OCI-M1 (cell line): ENCODE measurements around the gene INHBA.

Source experiments
- DNase-seq: peaks from one replicate; lab custom pipeline; 2025; lab: John Stamatoyannopoulos, UW

Gene INHBA

DNA sequence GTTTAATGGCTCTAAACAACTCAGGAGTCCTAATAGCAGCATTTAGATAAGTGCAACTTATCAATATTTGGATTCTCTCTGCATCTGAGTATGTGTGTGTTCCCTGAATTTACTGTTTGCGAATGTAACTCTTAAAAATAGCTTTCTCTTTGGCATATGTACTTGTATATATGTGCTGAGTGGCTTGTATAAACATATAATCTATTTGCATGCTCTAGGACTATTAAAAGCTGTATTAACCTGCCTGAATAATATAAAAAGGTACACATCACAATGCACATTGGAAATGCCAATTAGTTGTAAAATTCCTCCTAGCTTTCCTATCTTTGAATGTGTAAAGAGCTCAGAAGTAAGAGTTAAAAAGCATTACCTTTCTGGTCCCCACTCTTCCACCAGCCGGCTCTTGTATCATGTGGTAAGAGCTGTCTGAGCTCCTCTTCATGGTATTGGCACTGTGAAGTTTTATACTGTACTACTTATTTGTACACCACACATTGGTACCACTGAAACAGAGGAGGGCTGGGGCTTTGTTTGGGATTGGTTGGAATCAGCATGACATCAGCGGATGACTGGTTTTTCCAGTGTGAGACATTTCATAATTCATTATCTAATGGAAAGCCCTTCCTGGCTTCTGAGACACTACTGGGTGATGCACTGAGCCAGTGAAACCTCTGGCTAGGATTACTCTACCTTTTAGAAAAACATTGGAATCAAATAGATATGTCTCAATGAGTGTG, at the start of gene INHBA:
Gene INHBA, minus strand, starts transcription at position 456 of the 737 bp plus-strand sequence. CDS start 2,716 bp downstream, outside the sequence.
- DNase-seq, result peak; percentile 4

DNA sequence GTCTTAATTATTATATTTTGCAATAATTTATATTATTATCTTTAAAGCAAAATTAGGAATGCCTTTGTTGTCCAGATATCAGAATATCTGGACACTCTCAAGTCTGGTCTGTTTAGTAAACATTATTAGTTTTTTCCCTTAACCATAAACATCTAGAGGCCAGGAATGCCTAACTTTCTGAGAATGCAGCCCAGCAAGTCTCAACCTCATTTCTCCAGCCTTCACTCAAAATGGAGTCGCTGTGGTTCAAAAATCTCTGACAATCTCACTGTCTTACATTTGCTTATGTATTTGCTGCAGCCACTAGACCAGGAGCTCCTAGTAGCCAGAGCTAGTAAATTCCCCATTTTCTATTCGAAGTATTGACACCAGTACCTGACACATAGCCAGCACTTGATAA, 49.7 kb upstream of the INHBA start:
- no peak for DNase-seq

DNA sequence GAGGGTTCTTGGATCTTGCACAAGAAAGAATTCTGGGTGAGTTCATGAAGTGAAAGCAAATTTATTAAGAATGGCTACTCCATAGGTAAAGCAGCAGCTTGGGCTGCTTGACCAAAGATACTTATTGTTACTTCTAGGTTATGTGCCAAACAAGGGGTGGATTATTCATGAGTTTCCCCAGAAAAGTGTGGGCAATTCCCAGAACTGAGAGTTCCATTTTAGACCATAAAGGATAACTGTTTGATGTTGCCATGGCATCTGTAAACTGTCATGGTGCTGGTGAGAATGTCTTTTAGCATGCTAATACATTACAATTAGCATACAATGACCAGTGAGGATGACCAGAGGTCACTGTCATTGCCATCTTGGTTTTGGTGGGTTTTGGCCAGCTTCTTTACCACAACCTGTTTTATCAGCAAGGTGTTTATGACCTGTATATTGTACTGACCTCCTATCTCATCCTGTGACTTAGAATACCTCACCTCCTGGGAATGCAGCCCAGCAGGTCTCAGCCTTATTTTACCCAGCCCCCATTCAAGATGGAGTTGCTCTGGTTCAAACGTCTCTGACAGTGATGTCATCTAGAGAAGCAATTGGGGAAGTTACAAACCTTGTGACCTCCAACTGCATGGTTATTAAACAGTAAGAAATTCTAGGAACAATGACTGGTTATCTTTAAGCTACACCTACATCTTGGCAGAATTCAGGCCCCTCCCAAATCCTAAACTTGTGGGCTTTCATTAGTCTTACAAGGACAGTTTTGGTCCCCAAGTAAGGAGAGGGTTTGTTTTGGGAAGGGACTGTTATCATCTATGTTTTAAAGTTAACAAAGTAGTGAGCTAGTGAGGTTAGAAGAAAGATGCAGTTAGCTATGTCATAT, 48.0 kb upstream of the INHBA start:
- peak; percentile 77 for DNase-seq

DNA sequence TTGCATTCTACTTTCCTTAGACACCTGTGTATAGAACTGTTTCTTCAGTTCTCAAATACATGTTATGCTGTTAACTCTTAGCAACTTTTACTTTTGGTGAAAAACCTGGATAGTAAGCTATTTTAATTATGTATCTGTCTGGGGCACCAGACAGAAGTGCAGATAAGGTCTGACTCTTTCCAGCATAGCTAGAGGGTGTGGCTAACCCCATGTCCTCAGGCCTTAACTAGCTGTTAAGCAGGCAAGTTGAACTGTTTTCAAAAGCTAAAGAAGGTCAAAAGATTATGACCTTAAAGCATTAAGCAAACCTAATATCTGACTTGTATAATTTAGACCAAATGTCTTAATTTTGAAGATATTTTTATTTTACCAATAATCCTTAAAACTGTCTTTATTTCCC, 45.1 kb upstream of the INHBA start:
- DNase-seq, result peak; percentile 71

DNA sequence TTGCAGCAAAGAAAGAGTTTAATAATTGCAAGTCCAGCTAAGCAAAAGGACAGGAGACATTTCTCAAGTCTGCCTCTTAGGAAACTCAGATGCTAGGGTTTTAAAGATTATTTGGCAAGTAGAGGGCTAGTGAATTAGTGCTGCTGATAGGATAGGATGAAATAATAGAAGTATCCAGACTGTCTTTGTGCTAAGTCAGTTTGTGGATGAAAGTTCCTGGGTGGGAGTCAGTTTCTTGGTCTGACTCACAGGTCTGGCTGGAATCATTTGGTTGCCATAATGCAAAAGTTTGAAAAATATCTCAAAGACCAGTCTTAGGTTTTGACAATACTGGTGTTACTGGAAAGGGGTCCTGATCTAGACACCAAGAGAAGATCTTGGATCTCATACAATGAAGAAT, 42.6 kb upstream of the INHBA start:
- DNase-seq, result no peak

DNA sequence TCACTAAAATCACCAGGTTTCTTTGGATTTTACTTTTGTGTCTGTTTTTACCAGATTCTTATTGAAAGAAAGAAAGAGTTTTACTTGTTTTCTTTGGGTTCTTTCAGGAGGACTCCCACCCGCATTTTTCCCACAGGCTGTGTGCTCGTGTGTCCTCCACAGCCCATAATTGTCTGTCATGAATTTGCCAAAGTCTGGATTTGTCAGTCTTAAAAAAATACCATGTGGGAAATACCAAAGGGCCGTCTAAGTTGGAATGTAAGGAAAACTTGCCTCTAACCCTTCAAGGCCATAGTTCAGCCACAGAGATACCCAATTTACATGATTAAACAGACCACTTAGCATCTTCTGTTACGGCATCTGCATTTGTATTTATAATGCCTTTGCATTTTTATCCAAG, 41.3 kb upstream of the INHBA start:
- no peak for DNase-seq

DNA sequence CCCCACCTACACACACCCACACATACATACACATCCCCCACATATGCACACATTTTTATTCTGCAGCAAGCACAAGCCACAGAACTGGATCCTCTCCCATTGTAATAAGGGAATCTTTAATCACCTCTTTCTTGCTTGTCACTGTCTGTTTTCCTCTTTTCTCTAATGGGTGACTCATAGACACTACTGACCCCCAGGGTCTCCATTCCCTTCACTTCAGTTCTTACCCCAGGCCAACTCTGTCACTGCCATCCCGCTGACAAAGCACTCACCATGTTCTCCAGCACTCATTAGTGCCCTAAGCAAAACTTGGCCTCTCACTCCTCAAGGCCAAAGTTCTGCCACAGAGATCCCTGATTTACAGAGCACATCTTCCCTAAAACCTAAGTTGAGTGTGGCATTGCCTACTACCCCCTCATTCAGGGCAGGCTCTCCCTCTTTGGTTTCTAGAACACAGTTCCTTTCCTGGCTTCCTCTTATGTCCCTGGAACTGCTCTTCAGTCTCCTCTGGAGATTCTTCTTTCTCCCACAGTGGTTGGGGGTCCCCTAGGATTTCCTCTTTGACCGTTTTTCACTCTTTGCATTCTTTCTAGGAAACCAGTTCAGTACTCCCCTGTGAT, 39.6 kb upstream of the INHBA start:
- DNase-seq, result no peak

DNA sequence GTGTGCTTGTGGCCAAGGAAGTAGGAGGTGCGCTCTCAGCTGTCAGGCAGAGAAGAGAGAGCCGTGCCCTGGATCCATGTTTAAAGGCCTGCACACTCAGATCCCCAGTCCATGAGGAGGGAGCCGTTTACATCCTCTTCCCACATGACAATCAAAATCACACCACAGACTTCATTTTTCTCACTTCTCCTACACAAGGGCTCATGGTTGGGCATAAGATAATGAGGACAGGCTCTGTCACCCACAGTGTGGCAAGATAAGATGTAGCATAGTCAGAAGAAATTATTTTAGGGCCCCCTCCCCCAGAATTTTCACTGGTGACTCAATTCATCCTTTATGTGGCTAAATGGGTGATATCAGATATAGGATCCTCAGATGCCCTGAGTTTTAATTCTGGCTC, 35.9 kb upstream of the INHBA start:
- peak; percentile 46 for DNase-seq

DNA sequence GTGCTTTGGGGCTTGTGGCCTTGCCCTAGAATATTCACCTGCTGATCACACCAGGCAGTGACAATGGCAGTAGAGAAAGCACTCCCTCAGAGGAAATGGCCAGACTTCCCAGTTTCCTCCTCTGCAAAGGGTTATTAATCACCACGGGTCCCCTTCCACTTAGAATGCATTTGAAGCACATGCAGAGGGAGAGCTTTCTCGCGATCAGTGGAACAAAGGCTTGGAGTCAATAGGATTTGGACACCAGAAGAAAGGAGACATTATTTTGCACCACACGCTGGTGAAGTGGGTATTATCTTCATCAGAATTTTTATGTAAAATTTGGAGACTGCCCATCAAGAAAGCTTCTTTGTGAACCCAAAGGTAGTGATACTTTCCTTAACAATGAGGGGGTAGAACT, 35.4 kb upstream of the INHBA start:
- no peak for DNase-seq

DNA sequence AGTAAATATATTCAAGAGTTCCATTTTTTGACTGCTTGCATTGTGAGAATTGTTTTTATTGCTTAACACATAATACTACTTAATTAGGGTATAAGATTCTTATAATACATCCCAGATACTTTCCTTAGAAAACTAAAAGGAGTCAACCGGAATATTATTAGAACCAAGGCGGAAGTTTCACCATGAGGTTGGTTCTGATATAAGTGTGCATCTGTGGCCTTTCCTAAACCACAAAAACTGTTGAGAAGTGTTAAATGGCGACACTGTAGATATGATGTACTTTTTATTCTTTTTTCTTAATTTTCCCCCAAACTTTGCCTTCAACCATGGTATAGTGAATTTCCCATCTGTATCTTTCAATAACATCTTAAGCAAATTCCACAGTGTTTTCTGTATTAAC, 32.3 kb upstream of the INHBA start:
- no peak for DNase-seq

DNA sequence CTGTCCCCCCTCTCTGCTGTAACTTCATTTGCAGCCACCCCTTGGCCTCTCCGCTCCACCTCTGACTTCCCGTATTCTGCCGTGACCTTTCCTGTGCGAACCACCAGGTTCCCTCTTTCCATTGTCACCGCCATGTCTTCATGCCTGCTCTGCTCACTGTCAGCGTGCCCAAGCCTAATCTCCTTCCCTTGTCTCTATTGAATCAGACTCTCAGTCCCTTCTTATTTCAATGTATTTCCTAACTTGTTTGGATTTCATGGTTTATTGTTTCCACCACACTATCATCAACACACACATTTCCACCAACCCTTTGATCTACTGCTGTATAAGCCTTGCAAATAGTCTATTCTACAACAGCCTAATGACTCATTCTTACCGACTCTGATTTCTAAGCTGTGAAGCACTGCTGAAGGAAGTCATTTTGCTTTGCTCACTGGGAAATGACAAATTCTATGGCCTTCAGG, 30.0 kb upstream of the INHBA start:
- peak; percentile 8 for DNase-seq

DNA sequence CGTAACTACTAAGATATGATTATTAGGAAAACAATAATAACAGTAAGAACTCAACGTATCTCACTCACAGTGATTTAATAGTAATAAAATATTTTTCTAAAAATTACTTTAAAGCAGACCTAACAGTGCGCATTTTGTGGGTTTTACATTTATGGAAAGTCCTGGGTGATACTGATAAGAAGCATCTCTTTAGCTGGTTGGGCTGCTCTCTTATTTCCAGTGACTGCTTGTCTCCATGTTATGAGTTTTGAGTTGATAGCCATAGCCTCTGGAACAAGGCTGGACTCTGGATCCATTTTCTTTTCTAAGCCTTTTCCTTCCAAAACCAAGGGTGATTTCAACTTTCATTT, 29.5 kb upstream of the INHBA start:
- DNase-seq, result peak; percentile 34

DNA sequence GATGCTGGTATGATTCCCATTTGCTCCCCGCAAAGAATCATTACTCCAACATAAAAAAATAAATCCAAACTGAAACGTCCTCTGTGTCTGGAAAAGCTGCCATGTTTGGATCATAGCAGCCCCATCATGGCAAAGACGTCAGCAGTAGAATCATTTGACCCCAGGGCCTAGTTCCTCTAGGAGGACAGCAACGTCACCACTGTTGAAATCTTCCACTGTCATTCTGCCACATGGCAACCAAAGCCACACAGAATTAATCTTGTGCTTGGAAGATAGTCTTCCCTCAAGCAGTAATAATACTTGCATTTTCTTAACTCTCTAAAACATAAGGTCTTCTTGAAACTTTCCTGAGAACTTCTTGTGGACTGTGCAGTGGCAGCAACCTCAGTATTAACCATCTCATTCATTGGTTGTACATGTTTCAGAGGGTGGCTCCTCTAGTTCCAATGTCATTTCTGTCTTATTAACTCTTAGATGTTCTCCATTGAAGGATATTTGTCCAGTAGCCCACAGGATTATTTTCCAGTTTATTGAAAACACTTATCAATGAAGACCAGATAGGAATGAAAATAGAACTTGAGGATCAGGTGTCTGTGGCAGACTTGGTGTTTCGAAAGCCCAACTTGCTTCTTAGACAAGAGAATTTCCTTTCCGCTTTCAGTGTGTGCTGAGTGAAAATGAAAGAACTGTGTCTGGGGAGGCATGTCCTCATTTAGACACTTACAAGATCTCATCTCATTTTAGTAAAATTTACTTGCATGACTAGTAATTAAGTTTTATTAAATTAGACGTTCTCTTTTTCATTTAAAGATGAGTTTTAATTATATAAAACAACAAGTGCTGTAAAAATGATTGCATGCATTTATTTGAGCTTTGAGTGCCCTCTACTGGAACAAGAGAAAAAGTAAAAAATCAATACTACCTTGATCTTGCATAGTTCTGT, 28.9 kb upstream of the INHBA start:
- peak; percentile 41 for DNase-seq

DNA sequence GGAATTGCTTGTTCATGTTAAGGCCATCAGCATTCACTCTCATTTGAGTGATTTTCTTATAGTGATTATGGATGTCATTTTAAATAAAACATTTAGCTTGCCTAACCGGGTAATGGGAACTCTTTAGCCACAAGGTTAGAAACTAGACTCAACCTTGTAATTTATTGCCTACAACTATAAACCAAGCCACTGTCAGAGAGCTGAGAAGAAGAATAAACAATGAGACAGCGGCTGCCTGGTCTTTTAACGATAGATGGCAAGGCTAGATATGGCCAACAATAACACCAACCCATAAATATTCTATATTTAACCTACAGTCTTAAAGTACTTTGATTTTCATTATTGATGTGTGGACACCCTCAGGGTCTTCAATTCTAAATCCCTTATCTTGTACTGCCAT, 27.8 kb upstream of the INHBA start:
- no peak for DNase-seq

DNA sequence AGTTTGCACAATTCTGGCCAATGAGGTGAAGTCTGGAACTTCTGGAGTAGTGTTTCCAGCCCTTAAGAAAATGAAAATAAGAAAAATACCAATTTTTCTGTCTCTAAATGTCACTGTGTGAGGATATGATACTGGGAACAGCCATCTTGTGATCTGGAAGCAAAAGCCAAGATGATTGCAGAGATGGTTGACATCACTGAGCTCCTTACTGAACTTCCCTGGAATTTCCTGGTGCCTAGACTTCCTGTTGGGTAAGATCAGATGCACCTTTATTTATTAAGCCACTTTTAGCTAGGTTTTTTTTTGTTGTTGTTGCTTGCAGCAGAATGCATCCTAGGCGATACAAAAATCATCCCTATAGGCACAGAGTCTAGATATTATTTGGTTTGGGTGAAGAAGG, 27.3 kb upstream of the INHBA start:
- DNase-seq, result no peak

DNA sequence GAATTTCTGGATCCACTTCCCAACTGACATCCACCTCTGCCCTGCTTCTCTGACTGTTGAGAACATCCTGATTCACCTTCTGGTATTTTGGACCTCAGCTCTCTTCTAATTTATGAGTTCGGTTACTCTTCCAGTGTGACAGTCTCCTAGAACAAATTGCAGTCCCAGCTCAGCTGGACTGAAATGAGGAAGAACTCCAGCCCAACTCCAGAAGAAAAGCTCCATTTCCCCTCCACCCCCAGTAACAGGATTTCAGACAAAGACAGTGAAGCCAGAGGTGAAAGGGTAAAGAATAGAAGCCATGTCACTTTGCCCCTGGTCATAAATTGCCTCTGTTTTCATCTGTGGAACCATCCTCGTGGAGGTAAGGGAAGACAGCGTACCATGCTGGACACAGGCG, 26.2 kb upstream of the INHBA start:
- DNase-seq, result no peak

DNA sequence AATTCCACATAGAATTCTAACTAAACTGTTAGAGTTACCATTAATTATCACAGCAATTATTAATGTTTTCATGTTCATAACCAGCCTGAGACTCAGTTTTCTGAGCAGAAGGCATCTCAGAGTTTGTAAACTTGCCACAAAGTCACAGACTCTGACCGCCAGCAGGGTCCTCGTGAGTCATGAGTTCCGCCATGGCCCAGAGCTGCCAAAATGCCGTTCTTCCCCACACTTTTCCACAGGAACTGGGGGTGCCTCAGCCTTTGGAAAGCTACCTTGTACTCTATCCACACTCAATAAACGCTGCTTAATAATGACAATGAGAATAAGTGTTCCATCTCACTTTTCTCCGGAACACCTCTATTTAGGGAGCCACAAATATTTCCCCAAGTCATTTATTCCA, 22.1 kb upstream of the INHBA start:
- no peak for DNase-seq

DNA sequence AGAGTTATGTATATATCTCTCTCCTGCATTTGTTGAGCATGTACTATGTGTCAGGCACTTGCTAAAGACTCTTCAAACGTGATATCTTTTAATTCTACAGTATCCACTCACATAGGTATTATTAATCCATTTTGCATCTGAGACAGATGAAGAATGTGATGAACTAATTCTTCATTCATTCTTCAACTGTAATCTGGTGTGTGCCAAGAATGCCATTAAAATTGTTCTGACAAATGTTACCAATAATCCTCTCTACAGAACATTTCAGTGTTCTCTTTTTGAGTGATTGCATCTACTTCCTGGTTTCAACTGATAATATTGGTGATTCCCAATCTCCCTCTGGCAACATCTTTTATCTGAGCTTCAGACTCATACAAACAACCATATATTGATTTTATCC, 18.0 kb upstream of the INHBA start:
- DNase-seq, result no peak

DNA sequence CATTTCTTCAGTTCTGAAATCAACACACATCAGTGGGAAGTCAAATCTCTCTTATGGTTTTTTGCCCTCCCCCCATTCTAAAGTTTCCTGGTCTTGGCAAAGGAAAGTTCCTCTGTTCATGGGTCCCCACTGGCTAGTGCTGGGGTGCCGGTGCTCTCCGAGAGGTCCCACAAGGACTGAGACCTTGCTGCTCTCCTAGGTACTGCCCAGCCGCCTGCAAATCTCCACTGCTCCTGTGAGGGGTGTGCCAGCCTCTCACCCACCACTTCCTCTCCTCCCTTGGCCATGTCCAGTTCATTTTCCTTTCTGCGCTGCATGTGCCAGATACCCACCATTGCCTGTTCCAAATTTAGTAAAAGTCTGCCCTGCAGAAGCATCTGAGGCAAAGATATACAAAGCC, 17.2 kb upstream of the INHBA start:
- DNase-seq, result no peak

DNA sequence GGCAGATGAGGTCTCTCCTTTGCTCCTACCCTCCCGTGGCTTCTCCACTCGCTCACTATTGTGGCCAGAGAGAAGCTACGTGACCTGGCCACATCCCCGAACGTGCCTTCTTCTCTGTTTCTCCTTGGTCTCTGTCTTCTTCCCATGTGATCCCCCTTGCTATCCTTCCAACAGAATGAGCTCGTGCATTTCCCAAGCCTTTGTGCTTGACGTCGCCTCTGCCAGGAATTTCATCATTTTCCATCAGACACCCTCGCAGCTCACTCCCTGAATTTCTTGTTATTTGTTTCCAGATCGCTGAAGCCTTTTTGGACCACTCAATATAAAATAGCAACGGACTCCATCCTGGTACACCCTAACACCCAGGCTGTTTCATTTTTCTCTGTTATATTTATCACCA, 13.8 kb upstream of the INHBA start:
- DNase-seq, result no peak

DNA sequence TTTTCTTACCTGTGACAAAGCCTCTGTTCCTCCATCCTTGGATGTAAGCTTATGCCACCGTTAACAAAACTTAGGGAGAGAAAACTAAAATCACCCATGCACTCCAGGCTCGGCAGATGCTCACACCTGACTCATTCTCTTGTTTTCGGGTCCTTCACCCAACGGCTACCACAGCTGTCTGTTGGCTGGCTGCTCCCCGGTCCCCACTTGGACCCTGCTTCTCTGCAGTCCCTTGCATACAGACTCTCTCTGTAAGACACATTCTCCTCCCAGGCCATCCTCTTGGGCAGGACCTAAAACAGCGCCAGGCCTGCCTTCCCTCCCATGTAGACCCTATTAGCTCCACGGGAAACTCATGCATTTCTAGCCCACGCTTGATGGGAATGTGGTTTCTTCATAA, 12.1 kb upstream of the INHBA start:
- DNase-seq, result no peak
